ENCODE data around the gene EPHB3.

GRCh38 chr3:184595726-184596125, 34.1 kb downstream of the EPHB3 start:
- TF ChIP-seq RXRA (IDR thresholded peaks at IDR 0.05) = no peak
- TF ChIP-seq, protein P1, sequence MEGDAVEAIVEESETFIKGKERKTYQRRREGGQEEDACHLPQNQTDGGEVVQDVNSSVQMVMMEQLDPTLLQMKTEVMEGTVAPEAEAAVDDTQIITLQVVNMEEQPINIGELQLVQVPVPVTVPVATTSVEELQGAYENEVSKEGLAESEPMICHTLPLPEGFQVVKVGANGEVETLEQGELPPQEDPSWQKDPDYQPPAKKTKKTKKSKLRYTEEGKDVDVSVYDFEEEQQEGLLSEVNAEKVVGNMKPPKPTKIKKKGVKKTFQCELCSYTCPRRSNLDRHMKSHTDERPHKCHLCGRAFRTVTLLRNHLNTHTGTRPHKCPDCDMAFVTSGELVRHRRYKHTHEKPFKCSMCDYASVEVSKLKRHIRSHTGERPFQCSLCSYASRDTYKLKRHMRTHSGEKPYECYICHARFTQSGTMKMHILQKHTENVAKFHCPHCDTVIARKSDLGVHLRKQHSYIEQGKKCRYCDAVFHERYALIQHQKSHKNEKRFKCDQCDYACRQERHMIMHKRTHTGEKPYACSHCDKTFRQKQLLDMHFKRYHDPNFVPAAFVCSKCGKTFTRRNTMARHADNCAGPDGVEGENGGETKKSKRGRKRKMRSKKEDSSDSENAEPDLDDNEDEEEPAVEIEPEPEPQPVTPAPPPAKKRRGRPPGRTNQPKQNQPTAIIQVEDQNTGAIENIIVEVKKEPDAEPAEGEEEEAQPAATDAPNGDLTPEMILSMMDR (IDR thresholded peaks at IDR 0.05; ENCODE audit: low read depth, low read length, missing input control) = no peak
- TF ChIP-seq MAX (IDR thresholded peaks at IDR 0.05) = no peak
- TF ChIP-seq FOXA1 (IDR thresholded peaks at IDR 0.05) = no peak
